SK-N-SH (cell line): ENCODE data around the gene ZNF236.

ENCODE experiments used
- POLR2AphosphoS5 ChIP-seq: IDR thresholded peaks from 2 replicates; pipeline ENCODE4 v1.6.1; 2012; ENCODE audit warnings: low read depth, low read length
- REST ChIP-seq: IDR thresholded peaks from 2 replicates; pipeline ENCODE4 v1.6.1; 2012; ENCODE audit warnings: mild to moderate bottlenecking, low read depth, low read length, moderate library complexity
- RFX5 ChIP-seq: IDR thresholded peaks from 2 replicates; pipeline ENCODE4 v1.6.1; 2012; ENCODE audit warnings: mild to moderate bottlenecking, improper control_type of control experiment, low read length
- SIN3A ChIP-seq: IDR thresholded peaks from 2 replicates; pipeline ENCODE4 v1.6.1; 2012; ENCODE audit warnings: low read depth, mild to moderate bottlenecking, low read length, moderate library complexity, borderline replicate concordance
- USF1 ChIP-seq: IDR thresholded peaks from 2 replicates; pipeline ENCODE4 v1.4.0; 2012; ENCODE audit warnings: low read depth, borderline replicate concordance
- USF2 ChIP-seq: fragments of 150-350 bp; IDR thresholded peaks from 2 replicates; pipeline ENCODE4 v1.6.1; 2017; ENCODE audit warnings: antibody characterized with exemption, low read length, low read depth, borderline replicate concordance
- TF ChIP-seq, protein P1 (sequence below): fragments of 200-600 bp; sonication (generic); IDR thresholded peaks from 2 replicates; pipeline ENCODE4 v1.6.1; 2017; ENCODE audit warnings: antibody characterized with exemption, mild to moderate bottlenecking, moderate library complexity
- TF ChIP-seq, protein P2 (sequence below): IDR thresholded peaks from 2 replicates; pipeline ENCODE4 v1.4.0; 2012; ENCODE audit warnings: low read depth

DNA sequence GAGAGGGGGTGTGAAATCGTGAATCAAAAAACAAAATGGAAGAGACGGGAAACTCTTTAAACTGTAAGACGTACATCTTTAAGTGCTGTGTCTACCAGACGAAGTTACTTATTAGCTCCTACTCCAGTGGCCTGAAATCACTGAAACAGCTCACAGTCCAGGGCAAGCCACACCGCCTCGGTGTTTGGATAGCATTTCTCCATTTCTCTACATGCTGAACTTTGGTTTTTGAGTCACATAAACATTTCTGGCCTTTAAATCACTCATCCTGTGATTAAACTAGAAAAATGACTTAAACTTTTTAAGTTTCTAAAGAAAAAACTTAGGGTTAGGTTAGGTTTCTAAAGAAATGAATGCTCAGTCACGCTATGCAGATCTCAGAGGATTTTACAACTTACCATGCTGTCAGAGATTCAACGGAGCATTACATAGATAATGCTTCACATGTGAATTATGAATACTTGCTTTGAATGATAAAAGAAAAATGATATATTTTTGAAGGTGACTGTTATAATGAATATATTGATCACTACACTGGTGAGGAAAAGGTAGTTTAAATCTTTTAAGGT lies 171.8 kb downstream of the ZNF236 start:
- TF ChIP-seq, protein P1, sequence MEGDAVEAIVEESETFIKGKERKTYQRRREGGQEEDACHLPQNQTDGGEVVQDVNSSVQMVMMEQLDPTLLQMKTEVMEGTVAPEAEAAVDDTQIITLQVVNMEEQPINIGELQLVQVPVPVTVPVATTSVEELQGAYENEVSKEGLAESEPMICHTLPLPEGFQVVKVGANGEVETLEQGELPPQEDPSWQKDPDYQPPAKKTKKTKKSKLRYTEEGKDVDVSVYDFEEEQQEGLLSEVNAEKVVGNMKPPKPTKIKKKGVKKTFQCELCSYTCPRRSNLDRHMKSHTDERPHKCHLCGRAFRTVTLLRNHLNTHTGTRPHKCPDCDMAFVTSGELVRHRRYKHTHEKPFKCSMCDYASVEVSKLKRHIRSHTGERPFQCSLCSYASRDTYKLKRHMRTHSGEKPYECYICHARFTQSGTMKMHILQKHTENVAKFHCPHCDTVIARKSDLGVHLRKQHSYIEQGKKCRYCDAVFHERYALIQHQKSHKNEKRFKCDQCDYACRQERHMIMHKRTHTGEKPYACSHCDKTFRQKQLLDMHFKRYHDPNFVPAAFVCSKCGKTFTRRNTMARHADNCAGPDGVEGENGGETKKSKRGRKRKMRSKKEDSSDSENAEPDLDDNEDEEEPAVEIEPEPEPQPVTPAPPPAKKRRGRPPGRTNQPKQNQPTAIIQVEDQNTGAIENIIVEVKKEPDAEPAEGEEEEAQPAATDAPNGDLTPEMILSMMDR, result no peak
- TF ChIP-seq REST (no peak), SIN3A (no peak), USF2 (no peak), USF1 (no peak), RFX5 (no peak), POLR2AphosphoS5 (no peak)
- TF ChIP-seq, protein P2, sequence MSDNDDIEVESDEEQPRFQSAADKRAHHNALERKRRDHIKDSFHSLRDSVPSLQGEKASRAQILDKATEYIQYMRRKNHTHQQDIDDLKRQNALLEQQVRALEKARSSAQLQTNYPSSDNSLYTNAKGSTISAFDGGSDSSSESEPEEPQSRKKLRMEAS, result no peak
